ENCODE data around the gene SLC23A1.

The SLC23A1 gene

DNA sequence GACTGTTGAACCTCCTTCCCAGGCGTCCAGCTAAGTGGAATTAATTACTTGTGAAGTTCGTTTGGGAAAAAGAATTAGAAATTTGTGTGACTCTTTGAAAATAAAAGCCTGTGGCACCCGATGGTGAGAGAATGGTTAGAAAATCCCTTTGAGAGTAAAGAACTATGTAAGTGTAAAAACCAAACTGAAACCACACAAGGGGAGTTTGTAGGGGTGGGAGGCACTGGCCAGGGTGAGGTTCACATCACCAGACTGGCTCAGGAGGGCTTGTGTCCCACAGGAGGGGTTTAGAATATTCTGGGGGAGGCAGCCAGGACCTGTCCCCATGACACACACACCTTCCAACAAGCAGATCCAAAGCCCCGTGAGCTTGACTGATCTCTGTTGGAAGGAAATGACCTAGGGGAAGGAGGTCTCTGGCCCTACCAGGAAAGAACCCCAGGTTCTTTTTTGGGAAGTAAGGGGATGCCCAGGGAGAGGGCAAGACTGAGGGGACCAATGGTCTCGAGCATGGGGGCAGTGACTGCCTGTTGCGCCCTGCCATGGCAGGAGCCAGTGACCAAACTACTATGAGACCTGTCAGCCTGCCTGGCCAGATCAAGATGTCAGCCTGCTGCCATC, 16.5 kb upstream of the SLC23A1 start:
- DNase-seq (ENCODE audit: insufficient read length, low spot score) (no peak), FAIRE-seq (no peak)
- no peak for TF ChIP-seq POLR2A (IDR thresholded peaks at IDR 0.05; ENCODE audit: low read depth, low read length)

DNA sequence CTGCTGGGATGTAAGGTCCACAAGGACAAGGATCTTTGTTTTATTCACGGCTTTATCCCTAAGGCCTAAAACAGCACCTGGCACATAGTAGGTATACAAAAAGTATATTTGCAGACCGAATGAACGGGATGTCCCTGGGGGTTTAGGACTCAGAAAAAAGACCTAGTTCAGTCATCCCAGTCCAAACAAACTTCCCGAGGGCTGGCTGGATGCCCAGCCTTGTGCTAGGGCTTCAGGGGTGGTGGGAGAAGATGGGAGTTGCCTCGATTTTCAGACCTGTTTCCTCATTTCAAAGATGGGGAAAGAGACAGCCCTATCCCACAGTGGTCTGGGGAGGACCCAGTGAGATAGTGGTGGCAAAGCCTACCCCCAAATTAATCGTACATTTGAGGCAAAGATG, 14.8 kb upstream of the SLC23A1 start:
- DNase-seq (ENCODE audit: insufficient read length, low spot score) (no peak), FAIRE-seq (no peak)
- TF ChIP-seq POLR2A (IDR thresholded peaks at IDR 0.05; ENCODE audit: low read depth, low read length), result no peak

DNA sequence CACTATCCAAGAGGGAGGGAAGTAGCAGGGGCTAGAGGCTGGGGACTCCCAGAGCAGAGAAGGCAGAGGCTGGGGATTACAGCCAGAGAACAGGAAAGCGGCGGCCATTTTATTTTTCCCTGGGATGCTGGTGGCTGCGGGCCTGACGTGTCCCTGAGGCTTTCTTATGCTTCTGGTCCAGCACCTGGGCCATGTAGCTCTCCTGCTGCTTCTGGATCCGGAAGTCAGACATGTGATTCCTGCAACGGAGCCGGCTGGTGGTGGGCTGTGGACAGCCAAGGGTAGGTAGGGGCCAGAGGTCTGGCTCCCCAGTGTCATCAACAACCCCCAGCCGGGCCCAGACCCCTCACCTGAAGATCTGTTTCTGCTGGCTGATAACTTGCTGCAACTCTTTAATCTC, 13.6 kb upstream of the SLC23A1 start:
- TF ChIP-seq POLR2A (IDR thresholded peaks at IDR 0.05; ENCODE audit: low read depth, low read length), result no peak
- FAIRE-seq (no peak), DNase-seq (ENCODE audit: insufficient read length, low spot score) (no peak)

DNA sequence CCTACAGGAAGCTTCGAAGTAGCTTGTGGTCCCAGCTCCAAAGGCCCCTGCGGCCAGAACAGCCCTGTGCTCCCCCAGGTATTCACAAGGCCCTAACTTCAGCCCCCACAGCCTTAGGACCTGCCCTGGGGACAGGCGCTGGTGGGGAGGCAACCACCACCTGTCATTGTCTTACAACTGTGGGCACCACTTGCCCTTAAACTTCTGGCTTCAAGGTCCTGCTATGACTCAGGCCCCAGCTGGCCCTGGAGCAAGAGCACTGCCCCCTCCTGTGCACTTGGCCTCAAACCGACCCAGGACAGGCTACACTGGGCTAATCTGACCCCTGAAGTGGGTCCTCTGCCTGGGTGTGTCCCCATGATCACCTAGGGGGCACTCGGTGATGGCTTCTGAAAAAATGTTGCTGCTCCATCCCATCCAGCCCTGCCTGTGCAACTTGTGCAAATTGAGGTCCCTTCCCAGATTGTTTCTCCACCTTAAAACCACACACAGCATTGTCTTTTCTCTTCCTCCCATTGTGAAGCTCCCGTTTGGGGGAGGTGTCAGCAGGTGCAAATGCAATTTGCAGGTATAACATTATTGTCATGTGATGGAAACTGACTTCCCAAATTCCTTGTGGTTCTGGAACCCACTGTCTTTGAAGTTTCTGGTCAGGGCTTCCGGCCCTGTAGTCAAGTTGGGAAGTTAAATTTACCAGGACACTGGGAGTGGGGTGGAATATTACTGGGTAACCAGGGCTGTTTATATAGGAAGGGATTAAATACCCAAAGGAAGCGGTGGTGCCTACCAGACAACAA, 12.9 kb upstream of the SLC23A1 start:
- no peak for TF ChIP-seq POLR2A (IDR thresholded peaks at IDR 0.05; ENCODE audit: low read depth, low read length)
- FAIRE-seq (peak; percentile 20), DNase-seq (ENCODE audit: insufficient read length, low spot score) (peak; percentile 85)

DNA sequence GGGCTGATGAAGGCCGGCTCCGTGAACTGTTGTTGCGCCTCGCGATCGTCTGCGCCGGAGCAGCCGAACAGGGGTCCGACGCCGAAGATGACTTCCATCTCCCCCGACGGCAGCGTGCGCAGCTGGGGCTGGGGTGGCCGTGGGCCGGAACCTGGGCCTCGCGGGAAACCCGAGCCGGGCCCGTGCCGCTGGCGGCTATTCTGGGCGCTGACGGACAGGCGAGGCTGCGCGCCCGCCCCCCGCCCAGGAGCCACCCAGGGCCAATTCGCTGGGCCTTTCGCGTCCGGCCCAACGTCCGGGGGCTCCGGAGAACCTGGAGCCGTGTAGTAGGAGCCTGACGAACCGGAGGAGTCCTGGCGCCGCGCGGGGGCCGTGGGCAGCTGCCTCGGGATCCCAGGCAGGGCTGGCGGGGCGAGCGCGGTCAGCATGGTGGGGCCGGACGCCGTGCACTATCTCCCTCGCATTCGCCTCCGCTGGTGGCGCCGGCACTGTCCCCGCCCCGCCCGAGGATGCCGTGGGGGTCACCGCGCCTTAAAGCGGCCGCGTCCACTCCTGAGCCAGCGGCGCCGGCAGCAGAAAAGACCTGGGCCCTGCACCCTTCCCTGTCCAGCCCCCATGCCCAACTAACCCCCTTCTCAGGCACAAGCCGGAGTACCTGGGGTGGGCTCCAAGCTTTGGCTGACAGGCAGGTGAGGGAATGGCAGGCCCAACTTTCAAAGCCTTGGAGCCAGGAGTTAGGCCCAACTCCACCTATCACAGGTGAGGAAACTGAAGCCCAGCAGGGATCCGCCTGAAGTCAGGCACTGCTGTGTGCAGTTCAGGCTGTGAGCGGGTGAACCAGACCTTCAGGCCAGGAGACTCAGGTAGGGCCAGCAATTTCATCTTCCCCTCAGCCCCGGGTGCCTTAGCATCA, 11.8 kb upstream of the SLC23A1 start, which contains the start of gene PROB1:
PROB1 (minus strand) TSS at position 451 of the 913 bp plus-strand sequence; CDS start at position 428, 23 bp downstream.
- no peak for TF ChIP-seq POLR2A (IDR thresholded peaks at IDR 0.05; ENCODE audit: low read depth, low read length)
- DNase-seq (ENCODE audit: insufficient read length, low spot score), result no peak
- FAIRE-seq, result no peak

DNA sequence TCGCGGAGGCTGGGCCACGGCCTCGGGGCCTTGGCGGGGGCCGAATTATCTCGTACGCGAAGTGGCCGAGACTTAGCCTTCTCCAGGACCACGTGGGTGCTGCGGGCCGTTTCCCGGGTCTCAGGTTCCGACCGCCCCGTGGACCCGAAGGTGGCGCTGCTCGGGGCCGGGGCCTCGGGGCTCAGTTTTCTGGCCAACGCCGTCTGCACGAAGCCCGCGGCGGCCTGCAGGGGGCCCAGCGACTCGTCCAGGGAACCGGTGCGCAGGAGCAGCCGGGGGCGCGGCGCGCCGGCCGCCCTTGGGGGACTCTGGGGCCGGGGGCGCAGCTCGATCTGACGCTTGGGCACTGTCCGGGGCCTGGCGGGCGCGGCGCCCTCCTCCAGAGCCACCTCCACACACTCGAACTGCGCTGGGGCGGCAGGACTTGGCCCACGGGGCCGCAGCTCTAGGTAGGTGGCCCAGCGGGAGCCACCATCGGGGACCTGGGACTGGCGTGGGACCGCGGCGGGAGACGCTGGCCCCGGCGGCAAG, 11.1 kb upstream of the SLC23A1 start:
- FAIRE-seq, result no peak
- TF ChIP-seq POLR2A (IDR thresholded peaks at IDR 0.05; ENCODE audit: low read depth, low read length), result no peak

DNA sequence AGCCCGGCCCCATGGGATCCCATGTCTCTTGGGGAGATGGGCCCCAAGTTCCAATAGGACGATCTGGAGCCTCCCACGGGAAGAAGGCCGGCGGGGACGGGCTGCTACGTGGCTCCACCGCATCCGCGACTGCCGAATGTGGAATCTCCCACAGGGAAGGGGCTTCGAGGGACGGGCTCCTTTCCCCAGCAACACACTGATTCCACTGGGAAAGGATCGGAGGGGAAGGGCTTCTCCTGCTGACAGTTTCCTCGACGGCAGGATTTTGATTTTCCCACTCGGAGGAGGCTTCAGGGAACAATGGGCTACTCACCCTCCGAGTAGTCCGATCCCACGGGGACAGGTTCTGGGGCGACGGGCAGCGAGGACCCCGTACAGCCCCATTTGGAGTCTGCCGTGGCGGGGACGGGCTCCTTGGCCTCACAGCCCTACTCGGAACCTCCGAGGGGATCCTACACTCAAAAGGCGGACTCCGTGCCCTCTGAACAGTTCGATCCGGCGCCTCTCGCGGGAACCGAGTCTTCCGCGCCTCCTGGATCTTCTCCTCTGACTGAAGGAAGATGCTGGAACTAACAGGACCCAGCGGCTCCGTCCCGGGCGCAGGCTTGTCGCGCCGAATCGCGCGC, 10.5 kb upstream of the SLC23A1 start:
- DNase-seq (ENCODE audit: insufficient read length, low spot score) (no peak), FAIRE-seq (no peak)
- no peak for TF ChIP-seq POLR2A (IDR thresholded peaks at IDR 0.05; ENCODE audit: low read depth, low read length)

More for the DNA sequence above, 11.1 kb upstream of the SLC23A1 start:
- DNase-seq (ENCODE audit: insufficient read length, low spot score), result no peak

DNA sequence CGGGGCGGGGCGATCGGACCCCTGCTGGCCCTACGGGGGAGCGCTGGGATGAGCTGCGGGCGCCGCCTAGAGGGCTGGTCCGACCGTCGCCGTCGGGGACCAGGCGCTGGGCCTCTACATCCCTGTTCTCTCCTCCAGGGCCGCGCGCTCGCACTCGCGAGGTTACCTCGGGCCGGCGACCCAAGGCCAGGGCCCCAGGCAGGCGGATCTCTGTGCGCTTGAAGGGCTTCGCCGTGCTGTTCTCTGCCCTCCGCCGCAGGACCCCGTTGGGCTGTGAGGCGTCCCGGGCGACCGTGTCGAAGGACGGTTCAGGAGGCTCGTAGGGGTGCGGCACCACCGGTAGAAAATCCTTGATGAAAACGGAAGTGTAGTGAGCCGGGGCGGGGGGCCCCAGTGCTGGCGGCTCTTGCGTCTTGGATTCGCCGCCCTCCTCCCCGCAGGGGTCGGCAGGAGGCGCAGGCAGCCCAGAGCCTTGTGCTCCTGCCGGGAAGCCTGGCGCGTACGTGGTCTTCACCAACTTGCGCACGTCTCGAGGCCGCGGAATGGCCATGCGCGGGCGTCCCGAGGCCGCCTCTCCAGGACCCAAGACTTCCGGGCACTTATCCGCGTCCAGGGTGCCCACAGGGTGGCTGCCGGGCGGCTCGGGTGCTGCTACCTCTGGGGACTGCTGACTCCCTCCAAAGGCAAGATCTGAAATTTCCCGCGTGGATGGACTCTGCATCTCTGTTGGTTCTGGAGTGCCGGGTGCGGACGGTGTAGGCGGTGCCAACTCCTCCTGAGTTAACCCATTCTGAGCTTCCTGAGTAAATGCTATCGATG, 9.8 kb upstream of the SLC23A1 start:
- DNase-seq (ENCODE audit: insufficient read length, low spot score), result no peak
- FAIRE-seq, result no peak
- no peak for TF ChIP-seq POLR2A (IDR thresholded peaks at IDR 0.05; ENCODE audit: low read depth, low read length)

DNA sequence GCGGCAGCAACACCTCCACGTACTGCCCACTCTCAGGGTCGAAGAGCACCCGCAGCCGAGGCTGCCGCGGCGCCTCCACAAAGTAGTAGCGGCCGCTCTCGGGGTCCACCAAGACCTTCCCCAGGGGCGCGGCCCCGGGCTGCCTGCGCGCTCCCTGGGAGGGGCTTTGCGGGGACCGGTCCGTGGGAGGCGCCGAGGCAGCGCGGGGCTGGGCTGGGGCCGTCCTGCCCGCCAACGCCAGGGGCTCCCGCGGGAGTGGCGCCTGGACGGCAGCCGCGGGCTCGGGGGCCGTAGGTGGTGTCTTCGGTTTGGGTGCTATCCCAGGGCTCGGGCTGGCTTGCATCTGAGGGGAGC, 9.2 kb upstream of the SLC23A1 start:
- TF ChIP-seq POLR2A (IDR thresholded peaks at IDR 0.05; ENCODE audit: low read depth, low read length), result no peak

DNA sequence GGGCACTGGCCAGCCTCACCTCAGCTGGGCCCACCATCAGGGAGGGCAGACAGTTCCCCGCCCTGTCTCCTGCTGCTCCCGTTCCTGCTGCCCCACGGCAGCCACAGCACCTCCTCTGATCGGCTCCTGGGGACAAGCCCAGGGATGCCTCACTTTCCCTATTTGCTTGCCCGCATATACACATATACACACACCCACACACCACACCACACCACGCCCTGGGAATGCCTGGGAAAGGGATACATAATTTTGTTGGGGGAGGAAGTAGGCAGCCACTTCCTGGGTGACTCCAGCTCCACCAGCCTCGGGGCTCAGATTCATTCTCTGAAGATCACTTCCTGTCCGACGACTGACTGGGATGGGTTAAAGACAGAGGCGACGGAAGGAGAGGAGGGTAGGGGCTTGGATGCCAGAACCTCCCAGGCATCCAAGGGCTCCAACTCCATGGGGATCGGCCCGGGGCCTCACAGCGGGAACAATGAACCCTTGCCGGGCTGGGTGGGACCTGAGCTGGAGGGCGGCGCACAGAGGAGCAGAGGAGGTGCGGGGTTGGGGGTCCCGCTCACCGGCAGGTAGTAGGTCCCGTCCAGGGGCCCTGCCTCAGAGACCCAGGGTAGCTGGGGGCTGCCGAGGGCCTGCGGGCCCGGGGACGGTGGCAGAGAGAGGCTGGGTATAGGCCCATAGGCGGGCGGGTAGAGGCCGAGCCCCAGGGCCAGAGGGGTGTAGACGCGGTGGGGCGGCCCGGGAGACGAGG, 8.7 kb upstream of the SLC23A1 start:
- DNase-seq (ENCODE audit: insufficient read length, low spot score) (peak; percentile 69), FAIRE-seq (no peak)
- no peak for TF ChIP-seq POLR2A (IDR thresholded peaks at IDR 0.05; ENCODE audit: low read depth, low read length)

More for the DNA sequence above, 9.2 kb upstream of the SLC23A1 start:
- DNase-seq (ENCODE audit: insufficient read length, low spot score), result no peak
- FAIRE-seq, result no peak

DNA sequence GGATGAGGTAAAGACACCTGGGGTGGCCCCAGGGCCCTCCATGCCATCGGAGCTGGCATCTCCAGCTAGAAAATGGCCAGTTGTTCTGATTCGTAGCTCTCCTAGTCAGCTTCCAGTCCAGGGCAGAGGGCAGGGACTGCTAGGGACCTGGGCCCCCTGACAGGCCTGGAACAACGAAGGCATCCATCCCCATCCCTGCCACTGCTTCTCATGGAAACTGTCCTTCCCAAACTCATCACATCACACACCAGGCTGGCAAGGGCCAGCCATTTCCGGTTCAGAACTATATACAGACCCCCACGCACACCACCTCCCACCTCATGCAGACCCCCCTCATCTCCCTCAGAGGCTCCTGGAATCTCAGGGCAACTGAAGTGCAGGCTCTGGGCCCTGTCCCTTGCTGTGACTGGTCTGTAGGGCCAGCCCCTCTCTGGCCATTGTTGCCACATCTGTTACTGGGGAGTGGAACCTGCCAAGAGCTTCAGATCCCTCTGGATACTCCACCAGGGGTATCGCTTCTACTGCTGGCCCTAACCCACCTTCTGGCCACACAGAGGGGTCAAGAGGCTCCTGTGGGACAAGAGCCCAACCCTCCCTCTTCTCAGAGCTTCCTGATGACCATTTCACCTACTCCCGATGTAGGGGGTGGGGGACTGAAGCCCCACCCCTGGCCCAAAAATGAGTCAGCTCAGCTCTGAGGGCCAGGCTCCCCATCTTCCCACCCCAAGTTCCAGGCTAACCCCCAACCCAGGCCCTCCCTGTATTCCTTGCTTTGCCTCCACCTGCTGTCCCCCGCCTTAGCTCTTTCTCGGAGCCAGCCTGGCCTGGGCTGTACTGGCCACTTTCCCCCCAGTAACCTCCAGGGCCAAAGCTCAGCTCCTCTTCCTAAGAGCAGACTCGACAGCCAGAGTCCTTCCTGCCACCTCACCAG, 7.8 kb upstream of the SLC23A1 start:
- TF ChIP-seq POLR2A (IDR thresholded peaks at IDR 0.05; ENCODE audit: low read depth, low read length), result no peak
- FAIRE-seq (no peak), DNase-seq (ENCODE audit: insufficient read length, low spot score) (no peak)

Measured in H54 (cell line).